HL-60/S4 treated with phorbol 12-myristate 13-acetate at 8.2 ng/mL for 4 days and 3 days (cell line): ENCODE measurements around the gene OPN4.

Source experiments
- in situ Hi-C: fragments of 300-500 bp; cut with MboI; formaldehyde crosslinking; loops from 2 replicates; pipeline ENCODE4 v1.15.0; 2022; ENCODE audit warnings: low sequenced_read_pairs

The OPN4 gene

DNA sequence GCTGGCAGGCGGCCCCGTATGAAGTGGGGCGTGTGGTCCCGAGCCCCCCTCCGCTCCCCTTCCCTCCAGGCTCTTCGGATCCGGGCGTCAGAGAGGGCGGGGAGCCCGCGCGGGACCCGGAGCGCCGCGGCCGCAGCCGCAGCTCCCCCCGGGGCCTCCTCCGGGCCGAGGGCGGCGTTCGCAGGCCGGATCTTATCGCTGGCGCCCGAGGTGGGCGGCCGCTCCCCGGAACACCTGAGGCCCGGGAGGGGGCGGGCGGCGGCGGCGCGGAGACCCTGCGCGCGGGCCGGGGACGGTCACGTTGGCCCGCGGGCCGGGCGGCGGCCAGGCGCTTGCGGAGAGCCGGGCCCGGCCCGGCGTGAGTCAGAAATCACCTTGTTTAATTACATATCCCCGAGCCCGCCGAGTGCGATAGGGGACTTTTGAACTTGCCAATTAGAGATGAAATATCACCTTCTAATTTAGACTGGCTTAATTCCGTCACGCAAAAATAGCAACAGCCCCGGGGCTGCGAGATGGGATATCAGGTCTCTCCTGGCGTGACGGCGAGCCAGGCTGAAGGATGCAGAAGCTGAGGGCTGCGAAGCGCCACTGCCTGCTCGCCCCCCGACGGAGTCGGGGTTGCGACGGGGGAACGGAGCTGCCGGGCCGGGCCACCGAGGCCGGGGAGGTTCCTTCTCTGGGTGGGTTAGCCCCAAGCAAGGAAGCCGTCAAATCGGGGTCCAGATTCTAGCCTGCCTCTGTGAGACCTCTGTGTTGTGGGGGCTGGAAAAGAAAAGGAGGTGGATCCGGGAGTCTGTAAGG is 57.4 kb downstream of the OPN4 start:
- in situ Hi-C loops: no loop called here

DNA sequence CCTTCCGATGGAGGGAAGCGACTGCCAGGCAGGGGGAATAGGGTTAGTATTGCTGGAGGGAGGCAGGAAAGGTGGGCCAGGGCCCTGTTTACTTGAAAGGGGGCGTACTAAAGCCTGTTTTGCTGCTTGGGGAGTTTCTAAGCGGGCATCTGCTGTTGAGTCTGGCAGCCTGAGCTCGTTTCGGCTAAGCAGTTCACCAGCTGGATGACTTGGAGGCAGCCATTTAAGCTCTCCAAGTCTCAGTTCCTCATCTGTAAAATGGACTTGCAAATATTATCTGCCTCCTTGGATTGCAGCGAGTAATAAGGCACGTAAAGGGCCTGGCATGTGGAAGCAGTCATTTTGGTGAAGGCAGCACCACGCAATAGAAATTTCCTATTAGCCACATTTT is 58.0 kb downstream of the OPN4 start:
- in situ Hi-C loops: no loop called here

DNA sequence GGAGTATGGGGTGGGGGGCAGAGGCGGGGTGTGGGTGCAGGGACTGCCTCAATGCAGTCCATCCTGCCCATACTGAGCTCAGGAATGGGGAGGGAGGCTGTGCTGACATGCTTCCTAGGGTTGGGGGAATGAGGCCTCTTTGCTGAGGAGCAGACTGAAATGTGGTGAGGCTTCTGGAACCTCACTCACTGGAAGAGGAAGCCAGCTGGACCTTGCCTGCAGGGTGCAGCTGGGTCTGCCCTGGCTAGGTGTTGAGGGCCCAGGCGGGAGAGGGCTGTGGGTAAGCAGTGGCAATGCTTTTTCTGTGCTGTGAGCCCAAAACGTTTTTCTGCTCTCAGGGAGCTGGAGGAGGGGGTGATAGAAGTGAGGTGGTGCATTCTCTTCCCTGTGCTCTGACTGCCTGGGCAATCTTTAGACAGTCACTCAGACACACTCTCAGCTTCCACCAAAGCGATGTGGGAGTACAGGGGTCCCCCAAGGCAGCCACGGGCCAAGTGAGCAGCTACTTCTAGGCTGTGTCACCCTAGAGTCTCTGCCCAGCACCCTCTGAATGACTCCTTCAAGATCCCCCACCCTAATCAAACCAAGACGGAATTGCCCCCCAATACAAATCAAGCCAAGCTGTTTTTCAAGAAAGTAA is 60.9 kb downstream of the OPN4 start:
- in situ Hi-C loops: no loop called here

DNA sequence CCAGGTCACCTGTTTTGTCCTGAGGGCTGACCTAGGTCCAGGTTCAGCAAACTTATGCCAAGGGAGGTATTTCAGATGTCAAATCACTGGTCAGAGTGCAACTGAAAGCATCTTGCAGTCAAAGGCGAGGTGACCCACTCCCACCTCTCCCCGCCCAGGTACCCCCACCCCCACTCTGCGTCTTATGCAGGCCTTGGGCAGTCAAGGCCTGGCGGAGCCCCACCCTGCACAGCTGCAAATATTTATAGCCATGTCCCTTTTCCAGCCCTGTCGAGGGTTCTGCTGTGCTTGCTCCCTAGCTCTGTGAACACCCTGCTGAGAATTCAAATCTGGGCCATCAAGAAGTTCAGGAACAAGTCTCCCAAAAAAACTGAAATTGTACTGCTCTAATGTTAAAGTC is 61.5 kb downstream of the OPN4 start:
- in situ Hi-C loops: no loop called here
